Mesenchymal stem cell (in vitro differentiated cells and primary cell): ENCODE results near the gene METTL5.
A peak's percentile ranks its signal among the peaks of the same experiment; 100 is the strongest.

ENCODE experiments used
- DNase-seq: peaks from one replicate; pipeline ENCODE4 v3.0.0-alpha.2; 2013
- H2AFZ ChIP-seq: one replicate; pipeline ENCODE4 v1.6.1; 2013; ENCODE audit warnings: low read depth, mild to moderate bottlenecking, control low read depth, inconsistent platforms, low read length, moderate library complexity
- H2AK5ac ChIP-seq: 2 replicates; pipeline ENCODE4 v1.6.1; 2013; ENCODE audit warnings: low read length, moderate library complexity, mild to moderate bottlenecking, inconsistent platforms; ENCODE audit not compliant: severe bottlenecking
- H2BK120ac ChIP-seq: one replicate; pipeline ENCODE4 v1.6.1; 2013; ENCODE audit warnings: low read depth, mild to moderate bottlenecking, inconsistent platforms, low read length, moderate library complexity
- H2BK12ac ChIP-seq, 2 experiments: one replicate each; pipeline ENCODE4 v1.6.1; 2013; ENCODE audit warnings: inconsistent platforms in 2 of 2, low read length in 2 of 2, mild to moderate bottlenecking in 2 of 2, moderate library complexity in 2 of 2, control low read depth in 1 of 2
- H2BK15ac ChIP-seq: one replicate; pipeline ENCODE4 v1.6.1; 2013; ENCODE audit warnings: mild to moderate bottlenecking, low read depth, inconsistent platforms; ENCODE audit not compliant: poor library complexity, severe bottlenecking
- H2BK5ac ChIP-seq: 2 replicates; pipeline ENCODE4 v1.6.1; 2013; ENCODE audit warnings: low read depth, mild to moderate bottlenecking, low read length, control low read depth, inconsistent platforms; ENCODE audit not compliant: poor library complexity, severe bottlenecking
- H3K14ac ChIP-seq, 2 experiments: one replicate each; pipeline ENCODE4 v1.6.1; 2013; ENCODE audit warnings: inconsistent platforms in 2 of 2, low read length in 2 of 2, control low read depth in 1 of 2, mild to moderate bottlenecking in 1 of 2, moderate library complexity in 1 of 2
- H3K18ac ChIP-seq, 2 experiments: one replicate each; pipeline ENCODE4 v1.6.1; 2013; ENCODE audit warnings: inconsistent platforms in 2 of 2, low read length in 2 of 2, control low read depth in 1 of 2, low read depth in 1 of 2, mild to moderate bottlenecking in 1 of 2
- H3K23ac ChIP-seq, 2 experiments: one replicate each; pipeline ENCODE4 v1.6.1; 2013; ENCODE audit warnings: inconsistent platforms in 2 of 2, low read length in 2 of 2, mild to moderate bottlenecking in 2 of 2, moderate library complexity in 2 of 2, control low read depth in 1 of 2
- H3K27ac ChIP-seq: 2 replicates; pipeline ENCODE4 v1.5.1; 2013; ENCODE audit warnings: mild to moderate bottlenecking, moderate library complexity, low read length, control low read depth, inconsistent platforms; ENCODE audit not compliant: poor library complexity, severe bottlenecking
- H3K27me3 ChIP-seq, 2 experiments: 2 replicates each; pipeline versions ENCODE4 v1.6.1 to v1.7.0; 2013; ENCODE audit warnings: low read length in 2 of 2, mild to moderate bottlenecking in 2 of 2, moderate library complexity in 2 of 2, control low read depth in 1 of 2, inconsistent platforms in 1 of 2; ENCODE audit not compliant: control insufficient read depth in 1 of 2, insufficient read depth in 1 of 2
- H3K36me3 ChIP-seq, 2 experiments: 2 replicates each; pipeline versions ENCODE4 v1.6.1 to v1.7.0; 2013; ENCODE audit warnings: low read length in 2 of 2, control low read depth in 1 of 2, inconsistent platforms in 1 of 2, low read depth in 1 of 2, mild to moderate bottlenecking in 1 of 2; ENCODE audit not compliant: insufficient read depth in 2 of 2, control insufficient read depth in 1 of 2
- H3K4ac ChIP-seq, 2 experiments: one replicate each; pipeline ENCODE4 v1.6.1; 2013; ENCODE audit warnings: inconsistent platforms in 2 of 2, low read length in 2 of 2, mild to moderate bottlenecking in 2 of 2, moderate library complexity in 2 of 2, control low read depth in 1 of 2, low read depth in 1 of 2
- H3K4me1 ChIP-seq: 2 replicates; pipeline ENCODE4 v1.6.1; 2013; ENCODE audit warnings: low read depth, low read length, control low read depth; ENCODE audit not compliant: control insufficient read depth, insufficient read depth
- H3K4me2 ChIP-seq: 2 replicates; pipeline ENCODE4 v1.6.1; 2013; ENCODE audit warnings: low read length, mild to moderate bottlenecking, inconsistent platforms; ENCODE audit not compliant: poor library complexity, severe bottlenecking
- H3K4me3 ChIP-seq, 2 experiments: 2 replicates each; pipeline versions ENCODE4 v1.5.1 to v1.7.0; 2013; ENCODE audit warnings: low read length in 2 of 2, mild to moderate bottlenecking in 2 of 2, control low read depth in 1 of 2, low read depth in 1 of 2; ENCODE audit not compliant: insufficient read depth in 1 of 2
- H3K79me1 ChIP-seq: replicated peaks from 2 replicates; pipeline ENCODE4 v1.6.1; 2013; ENCODE audit warnings: mild to moderate bottlenecking, control low read depth, low read length, inconsistent platforms; ENCODE audit not compliant: poor library complexity, severe bottlenecking
- H3K9ac ChIP-seq: 2 replicates; pipeline ENCODE4 v1.7.0; 2013; ENCODE audit warnings: mild to moderate bottlenecking, low read length, moderate library complexity
- H3K9me3 ChIP-seq: 2 replicates; pipeline ENCODE4 v1.7.0; 2013; ENCODE audit warnings: mild to moderate bottlenecking, low read length; ENCODE audit not compliant: control insufficient read depth
- H4K8ac ChIP-seq: one replicate; pipeline ENCODE4 v1.6.1; 2013; ENCODE audit warnings: inconsistent platforms, mild to moderate bottlenecking, low read length, moderate library complexity
- H4K91ac ChIP-seq: one replicate; pipeline ENCODE4 v1.6.1; 2013; ENCODE audit warnings: mild to moderate bottlenecking, low read length, inconsistent platforms
- WGBS: methylation state at CpG from one replicate; pipeline ENCODE4 v1.1.7; 2013; ENCODE audit warnings: mixed read lengths; 5-methylcytosine and 5-hydroxymethylcytosine counted together

The METTL5 gene

DNA sequence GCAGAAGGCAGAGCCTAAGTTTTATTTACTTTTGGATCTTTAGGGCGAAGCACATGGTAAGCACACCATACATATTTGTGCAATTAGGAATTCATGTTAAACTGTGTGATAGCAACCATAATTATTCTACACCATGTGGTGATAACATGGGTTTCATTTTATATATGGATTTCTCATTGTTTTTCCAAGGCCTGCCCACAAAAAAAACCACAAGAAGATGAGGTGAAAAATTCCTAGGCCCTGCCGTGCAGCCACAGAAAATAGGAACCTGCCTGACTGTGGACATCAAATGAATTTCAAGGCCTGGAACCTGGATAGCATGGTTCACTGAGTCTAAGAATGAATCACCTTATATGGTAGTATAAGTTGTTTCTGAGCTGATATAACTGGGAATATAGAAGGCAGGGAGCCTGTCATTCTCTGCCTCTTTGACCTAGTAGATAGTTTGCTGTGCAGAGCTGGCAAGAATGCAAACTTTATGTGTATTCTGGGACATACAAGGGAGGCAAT, 48.4 kb downstream of the METTL5 start:
- WGBS: 66% methylated on average over 1 of the region's 2 CpGs

GRCh38 chr2:169775765-169776164, 48.9 kb downstream of the METTL5 start:
- Histone ChIP-seq H4K91ac (no peak overlapping the region), H3K4me3 (no peak overlapping the region), H2AK5ac (no peak overlapping the region), H2AFZ (no peak overlapping the region), H3K27me3 (no peaks in the 10 kb centered on the region), H3K9ac (peak overlapping the region; percentile 69), H4K8ac (no peak overlapping the region), H3K36me3 (no peaks in the 10 kb centered on the region), H2BK15ac (no peak overlapping the region), H3K14ac (no peak overlapping the region), H2BK5ac (no peak overlapping the region), H3K18ac (no peak overlapping the region), H3K9me3 (no peaks in the 10 kb centered on the region), H3K4me2 (no peak overlapping the region), H2BK12ac (no peak overlapping the region), H3K23ac (no peak overlapping the region), H3K27ac (peak overlapping the region; percentile 80), H3K79me1 (no peaks in the 10 kb centered on the region), H2BK120ac (no peak overlapping the region), H3K4me1 (peaks cover 1% of the 10 kb centered on the region), H3K4ac (no peak overlapping the region)
- WGBS: no CpG with 5 or more reads among the region's 2 CpGs
- peak; percentile 39 for DNase-seq

More for the DNA sequence above, 48.4 kb downstream of the METTL5 start:
- Histone ChIP-seq H3K23ac (no peak overlapping the region), H3K4me3 (no peak overlapping the region), H2AK5ac (no peak overlapping the region), H4K8ac (no peak overlapping the region), H3K36me3 (no peaks in the 10 kb centered on the region), H3K14ac (no peak overlapping the region), H3K27me3 (no peaks in the 10 kb centered on the region), H3K9ac (peak overlapping the region; percentile 69), H3K9me3 (no peaks in the 10 kb centered on the region), H2BK12ac (peak overlapping the region in 1 of 2 experiments; percentile 52), H3K4ac (no peak overlapping the region), H3K4me2 (no peak overlapping the region), H2AFZ (no peak overlapping the region), H3K79me1 (no peaks in the 10 kb centered on the region), H3K4me1 (peaks cover 1% of the 10 kb centered on the region), H4K91ac (no peak overlapping the region), H3K18ac (peak overlapping the region in 1 of 2 experiments; percentile 52), H2BK15ac (no peak overlapping the region), H2BK5ac (no peak overlapping the region), H2BK120ac (no peak overlapping the region), H3K27ac (peak overlapping the region; percentile 80)
- peak; percentile 6 for DNase-seq

DNA sequence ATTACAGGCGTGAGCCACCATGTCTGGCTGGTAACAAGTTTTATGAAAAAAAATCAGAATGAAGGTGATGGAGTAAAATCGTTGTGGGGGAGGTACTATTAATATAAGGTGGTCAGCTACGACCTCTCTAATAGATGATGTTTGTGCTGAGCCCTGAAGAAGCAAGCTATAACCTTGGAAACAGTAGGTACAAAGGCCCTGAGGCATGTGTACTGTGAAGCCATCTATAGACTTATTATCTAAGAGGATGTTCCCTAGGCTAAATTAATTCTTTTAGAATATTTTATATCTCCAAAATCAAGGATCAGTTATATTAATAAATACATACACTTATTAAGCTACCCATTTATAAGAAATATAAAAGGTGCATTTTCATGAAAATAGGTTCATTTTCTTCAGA, 49.4 kb downstream of the METTL5 start:
- no peak overlapping the region for H3K14ac ChIP-seq
- no peak overlapping the region for H3K4me3 ChIP-seq
- no peak overlapping the region for H3K4ac ChIP-seq
- H2BK120ac ChIP-seq: no peak overlapping the region
- H3K4me2 ChIP-seq: no peak overlapping the region
- no peak overlapping the region for H2BK12ac ChIP-seq
- H3K4me1 ChIP-seq: peaks cover 1% of the 10 kb centered on the region
- no peaks in the 10 kb centered on the region for H3K27me3 ChIP-seq
- H3K79me1 ChIP-seq: no peaks in the 10 kb centered on the region
- H2AK5ac ChIP-seq: no peak overlapping the region
- peak overlapping the region; percentile 69 for H3K9ac ChIP-seq
- no peak overlapping the region for H4K91ac ChIP-seq
- H3K9me3 ChIP-seq: no peaks in the 10 kb centered on the region
- no peak overlapping the region for H2AFZ ChIP-seq
- no peak overlapping the region for H4K8ac ChIP-seq
- H3K36me3 ChIP-seq: no peaks in the 10 kb centered on the region
- H3K23ac ChIP-seq: no peak overlapping the region
- no peak for DNase-seq
- H3K27ac ChIP-seq: peak overlapping the region; percentile 80
- H2BK15ac ChIP-seq: no peak overlapping the region
- peak overlapping the region in 1 of 2 experiments; percentile 12 for H3K18ac ChIP-seq
- WGBS: 94% methylated on average over 3 of the region's 3 CpGs
- H2BK5ac ChIP-seq: no peak overlapping the region

DNA sequence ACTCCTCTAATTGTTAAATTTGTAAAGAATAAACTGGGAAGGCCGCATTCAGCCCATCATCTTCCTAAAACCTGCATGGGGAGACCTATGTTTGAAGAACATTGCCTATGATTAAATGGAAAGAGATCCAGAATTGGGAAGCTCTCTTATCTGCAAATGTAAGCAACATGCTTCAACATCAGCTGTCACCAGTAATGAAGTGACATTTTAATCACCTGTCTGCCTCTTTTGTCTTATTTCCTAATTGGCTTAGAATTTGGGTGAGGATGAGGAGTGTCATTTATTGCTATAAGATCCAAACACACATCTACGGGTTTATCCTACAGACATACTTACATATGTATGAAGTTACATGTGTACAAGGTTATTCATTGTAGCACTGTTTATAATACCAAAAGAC, 52.1 kb downstream of the METTL5 start:
- Histone ChIP-seq H3K79me1 (no peaks in the 10 kb centered on the region), H3K9ac (no peak overlapping the region), H3K27me3 (peaks cover 0 to 17% of the 10 kb centered on the region in 2 experiments), H4K91ac (no peak overlapping the region), H3K23ac (no peak overlapping the region), H2BK15ac (no peak overlapping the region), H3K14ac (no peak overlapping the region), H2BK12ac (no peak overlapping the region), H3K9me3 (no peaks in the 10 kb centered on the region), H4K8ac (no peak overlapping the region), H3K4ac (no peak overlapping the region), H3K4me3 (no peak overlapping the region), H3K27ac (no peak overlapping the region), H3K18ac (no peak overlapping the region), H3K4me1 (peaks cover 1% of the 10 kb centered on the region), H3K36me3 (no peaks in the 10 kb centered on the region), H2BK5ac (no peak overlapping the region), H2AFZ (no peak overlapping the region), H2BK120ac (no peak overlapping the region), H3K4me2 (no peak overlapping the region), H2AK5ac (no peak overlapping the region)
- no peak for DNase-seq
- WGBS: no CpG with 5 or more reads among the region's 2 CpGs
